ENCODE measurements around the gene ITGB8.

The ITGB8 gene

DNA sequence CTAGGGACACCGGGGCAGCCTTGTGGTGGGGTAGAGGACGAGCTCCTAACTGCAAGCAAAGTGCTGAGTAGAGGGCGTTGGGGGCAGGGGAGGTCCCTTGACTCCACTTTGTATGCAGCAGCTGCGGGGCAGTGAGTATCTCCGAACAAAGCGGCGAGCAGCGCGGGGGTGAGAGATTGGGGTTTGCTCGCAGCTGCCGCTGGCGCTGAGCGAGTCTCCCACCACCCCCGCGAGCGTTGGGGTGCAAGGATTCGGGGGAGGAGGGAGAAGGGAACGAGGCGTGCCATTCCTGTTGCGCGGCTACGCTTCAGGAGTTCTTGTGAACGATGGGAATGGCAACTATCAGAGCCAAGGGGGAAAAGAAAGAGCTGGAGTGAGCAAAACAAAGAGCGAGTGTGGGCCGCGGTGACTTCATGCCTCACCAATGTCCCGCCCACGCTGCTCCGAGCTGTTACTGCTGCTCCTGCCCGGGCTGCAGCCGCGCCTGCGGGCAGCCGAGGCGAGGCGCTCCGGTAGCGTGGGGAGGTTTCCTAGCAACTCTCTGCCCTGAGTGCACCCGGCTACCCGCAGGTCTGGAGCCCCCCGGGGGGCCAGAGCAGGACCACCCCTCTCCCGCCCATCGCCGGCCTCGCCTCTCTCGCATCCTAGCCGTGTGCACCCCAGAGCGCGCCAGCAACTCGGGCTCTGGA is at the start of gene ITGB8:
ITGB8 (plus strand) TSS at position 662 of the 689 bp plus-strand sequence. CDS start 907 bp downstream, outside the sequence.
- Histone ChIP-seq H3K9me3 (ENCODE audit: insufficient read depth, low read length) (no peaks in the 10 kb centered on the region), H3K9ac (ENCODE audit: insufficient read length, low read depth) (peak within 1 kb of the TSS; percentile 89), H3K4me3 (ENCODE audit: insufficient read length, low read depth) (peak within 1 kb of the TSS; percentile 75), H3K36me3 (ENCODE audit: insufficient read depth, insufficient read length, low read length) (no peaks in the 10 kb centered on the region), H3K4me1 (ENCODE audit: insufficient read depth, insufficient read length) (no peaks in the 10 kb centered on the region), H3K27me3 (ENCODE audit: insufficient read depth, insufficient read length) (peaks cover 14% of the 10 kb centered on the region)
- no peak for TF ChIP-seq ZNF274 (IDR thresholded peaks at IDR 0.05; ENCODE audit: low read depth, low read length)
- no peak for TF ChIP-seq SUZ12 (IDR thresholded peaks at IDR 0.05; ENCODE audit: extremely low read depth, insufficient read depth, insufficient read length)
- no peak for TF ChIP-seq YY1 (IDR thresholded peaks at IDR 0.05; ENCODE audit: insufficient read depth, insufficient read length)
- no peak for DNase-seq (ENCODE audit: low read depth, low spot score)

DNA sequence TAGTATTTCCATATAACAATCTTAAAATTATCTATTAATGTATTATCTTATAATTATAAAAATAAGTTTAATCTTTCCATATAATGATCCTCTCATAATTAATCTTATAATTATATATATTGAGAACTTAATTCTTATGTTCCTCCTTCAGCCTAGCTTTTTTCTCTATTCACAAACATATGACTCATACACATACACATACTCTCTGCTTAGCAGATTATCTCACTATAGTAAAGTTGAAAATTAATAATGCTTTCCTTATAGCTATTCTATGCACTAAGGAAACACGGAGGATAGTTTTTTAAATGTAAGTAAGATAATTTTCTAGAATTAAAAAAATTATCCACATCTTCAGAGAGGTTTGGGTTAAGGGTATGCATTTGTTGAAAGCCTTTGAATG is 47.7 kb upstream of the ITGB8 start:
- no peaks in the 10 kb centered on the region for H3K9me3 ChIP-seq (ENCODE audit: insufficient read depth, low read length)
- no peaks in the 10 kb centered on the region for H3K27me3 ChIP-seq (ENCODE audit: insufficient read depth, insufficient read length)
- no peak overlapping the region for H3K9ac ChIP-seq (ENCODE audit: insufficient read length, low read depth)
- TF ChIP-seq SUZ12 (IDR thresholded peaks at IDR 0.05; ENCODE audit: extremely low read depth, insufficient read depth, insufficient read length) (no peak), YY1 (IDR thresholded peaks at IDR 0.05; ENCODE audit: insufficient read depth, insufficient read length) (no peak), ZNF274 (IDR thresholded peaks at IDR 0.05; ENCODE audit: low read depth, low read length) (no peak)
- H3K36me3 ChIP-seq (ENCODE audit: insufficient read depth, insufficient read length, low read length): no peaks in the 10 kb centered on the region
- DNase-seq (ENCODE audit: low read depth, low spot score): no peak
- H3K4me3 ChIP-seq (ENCODE audit: insufficient read length, low read depth): no peak overlapping the region
- no peaks in the 10 kb centered on the region for H3K4me1 ChIP-seq (ENCODE audit: insufficient read depth, insufficient read length)

DNA sequence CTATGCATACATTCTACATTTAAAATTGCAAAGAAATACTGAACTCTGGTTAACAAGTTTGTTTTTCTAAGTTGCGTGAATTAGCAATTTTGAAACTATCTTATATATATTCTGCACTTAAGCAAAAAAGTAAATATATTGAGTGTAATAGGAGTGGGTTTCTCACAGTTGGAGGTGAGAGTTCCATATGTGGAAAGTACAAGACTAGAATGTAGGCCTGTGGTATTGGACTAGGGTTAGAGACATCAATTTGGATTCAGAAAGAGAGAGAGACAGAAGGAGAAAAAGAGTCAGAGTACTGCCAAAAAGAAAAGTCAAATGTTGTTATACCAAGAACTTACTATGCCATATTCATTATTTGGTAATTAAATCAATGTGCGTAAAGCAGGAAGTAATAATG is 47.3 kb upstream of the ITGB8 start:
- DNase-seq (ENCODE audit: low read depth, low spot score): no peak
- Histone ChIP-seq H3K4me1 (ENCODE audit: insufficient read depth, insufficient read length) (no peaks in the 10 kb centered on the region), H3K27me3 (ENCODE audit: insufficient read depth, insufficient read length) (no peaks in the 10 kb centered on the region), H3K9ac (ENCODE audit: insufficient read length, low read depth) (no peak overlapping the region), H3K9me3 (ENCODE audit: insufficient read depth, low read length) (no peaks in the 10 kb centered on the region), H3K4me3 (ENCODE audit: insufficient read length, low read depth) (no peak overlapping the region), H3K36me3 (ENCODE audit: insufficient read depth, insufficient read length, low read length) (no peaks in the 10 kb centered on the region)
- TF ChIP-seq ZNF274 (IDR thresholded peaks at IDR 0.05; ENCODE audit: low read depth, low read length) (no peak), YY1 (IDR thresholded peaks at IDR 0.05; ENCODE audit: insufficient read depth, insufficient read length) (no peak), SUZ12 (IDR thresholded peaks at IDR 0.05; ENCODE audit: extremely low read depth, insufficient read depth, insufficient read length) (no peak)

DNA sequence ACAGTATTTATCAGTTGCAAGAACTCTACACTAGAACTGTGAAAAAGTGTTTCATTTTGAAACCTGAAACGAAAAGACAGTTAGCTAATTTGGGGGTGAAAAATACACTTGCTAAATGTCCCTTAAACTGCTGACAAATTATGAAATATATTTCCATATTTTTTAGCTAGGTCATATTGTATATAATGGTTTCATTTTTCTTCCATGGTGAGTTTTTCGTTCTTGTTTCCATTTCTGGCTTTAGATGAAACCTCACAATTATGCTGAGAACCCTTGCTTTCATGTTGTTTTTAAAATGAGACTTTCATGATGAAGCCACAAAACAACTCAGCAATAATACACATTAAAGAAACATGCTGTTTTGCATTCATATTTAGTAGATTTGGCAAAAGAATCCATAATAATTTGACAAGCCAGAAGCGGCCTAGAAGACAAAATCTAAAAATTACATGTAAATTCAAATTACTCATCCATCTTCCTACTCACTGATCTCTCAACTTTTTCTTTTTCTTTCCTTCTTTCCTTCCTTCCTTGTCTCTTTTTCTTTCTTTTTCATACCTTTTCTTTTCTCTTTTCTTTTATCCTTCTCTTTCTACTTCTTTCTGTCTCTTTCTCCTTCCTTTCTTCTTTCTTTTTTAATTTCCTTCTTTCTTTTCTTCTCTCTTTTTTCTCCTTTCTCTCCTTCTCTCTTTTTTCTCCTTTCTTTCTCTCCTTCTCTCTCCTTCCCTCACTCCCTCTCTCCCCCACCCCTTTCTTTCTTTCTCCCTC is 46.5 kb upstream of the ITGB8 start:
- Histone ChIP-seq H3K36me3 (ENCODE audit: insufficient read depth, insufficient read length, low read length) (no peaks in the 10 kb centered on the region), H3K27me3 (ENCODE audit: insufficient read depth, insufficient read length) (no peaks in the 10 kb centered on the region), H3K4me3 (ENCODE audit: insufficient read length, low read depth) (no peak overlapping the region), H3K4me1 (ENCODE audit: insufficient read depth, insufficient read length) (no peaks in the 10 kb centered on the region), H3K9me3 (ENCODE audit: insufficient read depth, low read length) (no peaks in the 10 kb centered on the region), H3K9ac (ENCODE audit: insufficient read length, low read depth) (no peak overlapping the region)
- no peak for DNase-seq (ENCODE audit: low read depth, low spot score)
- TF ChIP-seq ZNF274 (IDR thresholded peaks at IDR 0.05; ENCODE audit: low read depth, low read length) (no peak), YY1 (IDR thresholded peaks at IDR 0.05; ENCODE audit: insufficient read depth, insufficient read length) (no peak), SUZ12 (IDR thresholded peaks at IDR 0.05; ENCODE audit: extremely low read depth, insufficient read depth, insufficient read length) (no peak)

DNA sequence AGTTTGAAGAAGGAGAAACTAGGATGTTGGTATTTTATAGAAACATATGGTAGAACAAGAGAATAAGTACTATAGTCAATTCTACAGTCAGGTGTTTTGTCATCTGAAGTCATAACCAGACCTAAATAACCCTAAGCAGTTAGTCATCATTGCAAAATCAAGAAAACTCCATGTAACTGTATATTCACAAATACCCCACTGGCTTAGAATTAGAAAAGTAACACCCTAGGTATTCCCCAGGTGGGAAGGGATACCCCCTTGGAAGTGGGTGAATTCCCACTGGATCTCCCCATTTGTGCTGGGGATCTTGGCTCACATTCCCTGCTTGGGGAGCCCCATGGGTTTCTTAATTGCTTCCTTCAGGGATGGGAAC is 45.9 kb upstream of the ITGB8 start:
- TF ChIP-seq ZNF274 (IDR thresholded peaks at IDR 0.05; ENCODE audit: low read depth, low read length): no peak
- no peak for TF ChIP-seq YY1 (IDR thresholded peaks at IDR 0.05; ENCODE audit: insufficient read depth, insufficient read length)
- TF ChIP-seq SUZ12 (IDR thresholded peaks at IDR 0.05; ENCODE audit: extremely low read depth, insufficient read depth, insufficient read length): no peak
- Histone ChIP-seq H3K27me3 (ENCODE audit: insufficient read depth, insufficient read length) (no peaks in the 10 kb centered on the region), H3K9ac (ENCODE audit: insufficient read length, low read depth) (no peak overlapping the region), H3K4me3 (ENCODE audit: insufficient read length, low read depth) (no peak overlapping the region), H3K36me3 (ENCODE audit: insufficient read depth, insufficient read length, low read length) (no peaks in the 10 kb centered on the region), H3K4me1 (ENCODE audit: insufficient read depth, insufficient read length) (no peaks in the 10 kb centered on the region), H3K9me3 (ENCODE audit: insufficient read depth, low read length) (no peaks in the 10 kb centered on the region)
- no peak for DNase-seq (ENCODE audit: low read depth, low spot score)

DNA sequence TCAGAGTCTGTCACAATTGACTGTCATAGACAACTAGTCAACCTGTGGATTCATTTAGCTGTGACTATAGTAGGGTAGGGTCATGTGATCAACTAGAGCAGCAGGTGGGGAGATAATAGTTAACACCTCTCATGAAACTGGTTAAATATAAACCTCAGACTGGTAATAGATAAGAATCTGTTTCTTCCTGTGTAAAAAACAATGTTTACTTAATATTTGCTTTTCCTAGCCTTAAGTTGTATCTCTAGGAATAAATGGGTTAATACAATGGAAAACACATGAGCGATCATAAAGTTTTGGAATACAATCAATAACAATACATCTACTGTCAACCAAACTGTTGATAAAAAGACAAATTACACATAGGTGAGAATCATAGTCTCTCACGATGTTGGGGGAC is 43.4 kb upstream of the ITGB8 start:
- Histone ChIP-seq H3K4me1 (ENCODE audit: insufficient read depth, insufficient read length) (no peaks in the 10 kb centered on the region), H3K4me3 (ENCODE audit: insufficient read length, low read depth) (no peak overlapping the region), H3K9me3 (ENCODE audit: insufficient read depth, low read length) (no peaks in the 10 kb centered on the region), H3K36me3 (ENCODE audit: insufficient read depth, insufficient read length, low read length) (no peaks in the 10 kb centered on the region), H3K9ac (ENCODE audit: insufficient read length, low read depth) (no peak overlapping the region), H3K27me3 (ENCODE audit: insufficient read depth, insufficient read length) (no peaks in the 10 kb centered on the region)
- DNase-seq (ENCODE audit: low read depth, low spot score): no peak
- no peak for TF ChIP-seq SUZ12 (IDR thresholded peaks at IDR 0.05; ENCODE audit: extremely low read depth, insufficient read depth, insufficient read length)
- no peak for TF ChIP-seq ZNF274 (IDR thresholded peaks at IDR 0.05; ENCODE audit: low read depth, low read length)
- TF ChIP-seq YY1 (IDR thresholded peaks at IDR 0.05; ENCODE audit: insufficient read depth, insufficient read length): no peak

DNA sequence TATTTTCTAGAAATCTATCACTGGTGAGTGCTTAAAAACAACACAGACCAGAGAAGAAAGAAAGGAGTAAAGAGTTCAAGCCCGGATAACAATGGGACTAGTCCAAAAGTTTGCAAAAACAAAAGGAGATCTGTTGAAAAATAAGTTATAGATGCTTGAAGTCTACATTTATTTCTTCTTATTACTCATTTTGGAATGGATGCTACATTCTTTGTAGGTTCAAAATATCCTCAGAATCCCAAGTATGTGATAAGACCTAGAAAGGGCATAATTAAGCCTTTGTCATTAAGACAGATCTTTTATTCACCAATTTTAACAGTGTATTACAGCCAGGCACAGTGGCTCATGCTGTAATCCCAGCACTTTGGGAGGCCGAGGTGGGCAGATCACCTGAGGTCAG is 42.7 kb upstream of the ITGB8 start:
- DNase-seq (ENCODE audit: low read depth, low spot score): no peak
- Histone ChIP-seq H3K9ac (ENCODE audit: insufficient read length, low read depth) (no peak overlapping the region), H3K9me3 (ENCODE audit: insufficient read depth, low read length) (no peaks in the 10 kb centered on the region), H3K4me3 (ENCODE audit: insufficient read length, low read depth) (no peak overlapping the region), H3K27me3 (ENCODE audit: insufficient read depth, insufficient read length) (no peaks in the 10 kb centered on the region), H3K4me1 (ENCODE audit: insufficient read depth, insufficient read length) (no peaks in the 10 kb centered on the region), H3K36me3 (ENCODE audit: insufficient read depth, insufficient read length, low read length) (no peaks in the 10 kb centered on the region)
- no peak for TF ChIP-seq SUZ12 (IDR thresholded peaks at IDR 0.05; ENCODE audit: extremely low read depth, insufficient read depth, insufficient read length)
- no peak for TF ChIP-seq ZNF274 (IDR thresholded peaks at IDR 0.05; ENCODE audit: low read depth, low read length)
- TF ChIP-seq YY1 (IDR thresholded peaks at IDR 0.05; ENCODE audit: insufficient read depth, insufficient read length): no peak
